ENCODE data around the gene APOBEC3A. TPM values are rescaled to one million over a fixed set of nuclear protein-coding genes. Genes with fewer than 3 reads are reported as not detected.
"Not testable (repeated sequence)": the region's sequence is repeated elsewhere in the genome, so short reads cannot be mapped to it uniquely, and the experiment has no call there.

The APOBEC3A gene
- polyA plus RNA-seq, 1 donor from 2014 or later = not detected

DNA sequence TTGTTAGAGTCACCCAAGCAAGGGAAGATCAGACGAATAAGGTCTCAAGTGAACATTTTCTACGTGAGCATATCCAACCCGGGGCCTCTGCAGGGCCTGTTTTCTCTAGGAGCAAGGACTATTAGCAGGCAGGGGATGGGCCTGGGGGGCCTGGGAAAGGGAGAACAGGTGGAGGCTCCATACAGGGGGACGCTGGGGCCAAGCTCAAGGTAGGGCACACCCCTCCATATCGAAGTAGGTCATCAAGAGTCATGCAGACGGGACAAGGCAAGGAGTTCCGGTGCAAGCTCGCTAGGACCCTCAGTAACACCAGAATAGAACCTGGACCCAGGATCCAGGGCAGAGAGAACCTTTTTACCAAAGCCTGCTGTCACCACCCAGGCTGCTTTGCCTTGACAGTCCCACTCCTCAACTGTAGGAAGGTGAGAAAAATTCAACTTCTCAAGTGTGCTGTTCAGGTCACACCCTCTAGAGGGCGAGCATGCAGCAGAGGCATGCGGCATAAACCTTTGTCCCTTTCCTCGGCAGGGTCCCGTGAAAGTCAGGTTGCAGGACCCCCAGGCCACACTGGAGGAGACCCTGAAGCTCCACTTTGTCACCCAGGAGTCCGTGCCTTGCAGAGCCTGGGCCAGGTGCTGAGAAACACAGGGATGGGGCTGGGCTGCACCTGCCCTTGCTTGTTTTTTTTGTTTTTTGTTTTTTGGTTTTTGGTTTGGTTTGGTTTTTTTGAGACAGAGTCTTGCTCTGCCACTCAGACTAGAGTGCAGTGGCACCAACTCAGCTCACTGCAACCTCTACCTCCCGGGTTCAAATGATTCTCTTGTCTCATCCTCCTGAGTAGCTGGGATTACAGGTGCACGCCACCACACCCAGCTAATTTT, 16.1 kb downstream of the APOBEC3A start:
- no peak overlapping the region for H3K27ac Mint-ChIP-seq
- peaks cover 15% of the 10 kb centered on the region for H3K27me3 Mint-ChIP-seq
- H3K4me1 Mint-ChIP-seq = peaks cover 3 to 11% (median 4%) of the 10 kb centered on the region in 3 donors
- H3K36me3 Mint-ChIP-seq = peaks cover 1% of the 10 kb centered on the region
- H3K4me3 Mint-ChIP-seq = peak overlapping the region in 1 of 4 donors; percentile 84
- no peaks in the 10 kb centered on the region for H3K9me3 Mint-ChIP-seq

DNA sequence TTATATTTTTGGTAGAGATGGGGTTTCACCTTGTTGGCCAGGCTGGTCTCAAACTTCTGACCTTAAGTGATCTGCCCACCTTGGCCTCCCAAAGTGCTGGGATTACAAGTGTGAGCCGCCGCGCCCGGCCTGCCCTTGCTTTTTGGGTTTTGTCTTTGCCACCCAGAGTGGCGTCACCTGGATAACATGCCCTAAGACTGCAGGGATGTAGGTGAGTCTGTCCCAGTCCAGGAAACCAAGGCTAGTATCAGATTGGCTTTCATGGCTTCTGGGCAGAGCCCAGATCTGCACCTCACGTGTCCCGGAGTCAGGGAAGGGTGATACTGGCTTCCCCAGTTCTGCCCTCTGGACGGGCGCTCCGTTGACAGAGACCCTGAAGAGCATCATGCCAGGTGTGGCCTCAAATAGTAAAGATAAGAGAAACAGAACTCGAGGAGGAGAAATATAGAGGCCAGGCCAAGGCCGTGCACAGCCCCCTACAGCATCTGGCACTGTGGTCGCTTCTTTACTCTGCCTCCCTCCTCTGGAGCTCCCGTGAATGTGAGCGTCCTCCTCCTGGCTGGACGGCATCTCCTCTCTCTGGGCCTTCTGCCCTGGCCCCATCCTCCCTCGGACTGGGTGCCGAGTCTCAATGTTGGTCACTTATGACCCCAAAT, 16.9 kb downstream of the APOBEC3A start:
- H3K4me3 Mint-ChIP-seq = peak overlapping the region in 1 of 4 donors; percentile 45
- no peak overlapping the region for H3K27ac Mint-ChIP-seq

DNA sequence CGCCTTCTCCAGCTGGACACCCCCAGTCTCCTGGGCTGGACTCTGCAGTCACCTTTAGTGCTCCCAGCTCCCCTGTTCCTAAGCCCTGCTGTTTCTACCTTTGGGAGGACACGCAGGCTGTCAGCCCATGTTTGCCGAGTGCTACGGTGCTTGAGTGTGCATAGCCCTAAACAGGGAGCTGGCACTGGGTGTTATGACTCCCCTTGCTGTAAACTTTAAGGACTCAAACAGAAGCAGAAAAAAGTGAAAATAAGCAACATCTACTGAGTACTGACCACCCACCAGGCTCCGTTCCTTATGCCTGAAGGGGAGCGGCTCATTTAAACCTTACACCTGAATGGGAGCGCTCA, 17.4 kb downstream of the APOBEC3A start:
- peaks cover 1% of the 10 kb centered on the region for H3K36me3 Mint-ChIP-seq
- peaks cover 13% of the 10 kb centered on the region for H3K27me3 Mint-ChIP-seq
- H3K27ac Mint-ChIP-seq = no peak overlapping the region
- peaks cover 3 to 6% (median 4%) of the 10 kb centered on the region in 3 donors for H3K4me1 Mint-ChIP-seq
- peak overlapping the region in 1 of 4 donors; percentile 32 for H3K4me3 Mint-ChIP-seq
- H3K9me3 Mint-ChIP-seq = no peaks in the 10 kb centered on the region

More for the DNA sequence above, 16.9 kb downstream of the APOBEC3A start:
- H3K9me3 Mint-ChIP-seq = no peaks in the 10 kb centered on the region
- peaks cover 3 to 6% (median 4%) of the 10 kb centered on the region in 3 donors for H3K4me1 Mint-ChIP-seq
- H3K36me3 Mint-ChIP-seq = peaks cover 1% of the 10 kb centered on the region
- H3K27me3 Mint-ChIP-seq = peaks cover 13% of the 10 kb centered on the region

DNA sequence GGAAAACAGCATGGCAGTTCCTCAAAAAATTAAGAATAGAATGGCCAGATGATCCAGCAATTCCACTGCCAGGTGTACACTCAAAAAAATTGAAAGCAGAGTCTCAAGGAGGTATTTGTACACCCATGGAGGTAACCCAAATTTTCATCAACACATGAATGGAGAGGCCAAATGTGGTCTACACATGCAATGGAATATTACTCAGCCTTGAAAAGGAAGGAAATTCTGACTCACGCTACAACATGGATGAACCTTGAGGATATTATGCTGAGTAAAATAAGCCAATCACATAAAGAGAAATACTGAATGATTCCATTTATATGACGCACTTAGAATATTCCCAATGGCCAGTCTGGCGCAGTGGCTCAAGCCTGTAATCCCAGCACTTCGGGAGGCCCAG, 19.9 kb downstream of the APOBEC3A start:
- not testable (repeated sequence) for H3K27ac Mint-ChIP-seq, H3K27me3 Mint-ChIP-seq, H3K36me3 Mint-ChIP-seq, H3K9me3 Mint-ChIP-seq
- H3K4me1 Mint-ChIP-seq = peaks cover 6 to 15% (median 14%) of the 10 kb centered on the region in 3 donors
- H3K4me3 Mint-ChIP-seq = peak overlapping the region in 2 of 4 donors; percentile 30 to 37

DNA sequence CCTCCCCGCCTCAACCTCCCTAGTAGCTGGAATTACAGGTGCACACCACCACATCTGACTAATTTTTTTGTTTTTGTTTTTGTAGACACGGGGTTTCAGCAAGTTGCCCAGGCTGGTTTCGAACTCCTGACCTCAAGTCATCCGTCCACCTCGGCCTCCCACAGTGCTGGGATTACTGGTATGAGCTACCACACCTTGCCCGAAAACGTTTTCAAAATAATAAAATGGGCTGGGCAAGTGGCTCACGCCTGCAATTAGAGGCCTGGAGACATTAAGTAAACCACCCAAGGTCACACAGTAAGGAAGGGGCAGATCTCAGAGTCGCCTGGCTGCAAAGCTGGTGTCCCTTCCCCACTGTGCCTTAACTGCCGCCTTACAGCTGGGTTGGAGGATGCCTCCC, 23.2 kb downstream of the APOBEC3A start:
- not testable (repeated sequence) for H3K9me3 Mint-ChIP-seq, H3K36me3 Mint-ChIP-seq, H3K27me3 Mint-ChIP-seq, H3K4me3 Mint-ChIP-seq
- peak overlapping the region in 1 of 3 donors; percentile 53 for H3K27ac Mint-ChIP-seq
- H3K4me1 Mint-ChIP-seq = peaks cover 10 to 31% (median 25%) of the 10 kb centered on the region in 3 donors

DNA sequence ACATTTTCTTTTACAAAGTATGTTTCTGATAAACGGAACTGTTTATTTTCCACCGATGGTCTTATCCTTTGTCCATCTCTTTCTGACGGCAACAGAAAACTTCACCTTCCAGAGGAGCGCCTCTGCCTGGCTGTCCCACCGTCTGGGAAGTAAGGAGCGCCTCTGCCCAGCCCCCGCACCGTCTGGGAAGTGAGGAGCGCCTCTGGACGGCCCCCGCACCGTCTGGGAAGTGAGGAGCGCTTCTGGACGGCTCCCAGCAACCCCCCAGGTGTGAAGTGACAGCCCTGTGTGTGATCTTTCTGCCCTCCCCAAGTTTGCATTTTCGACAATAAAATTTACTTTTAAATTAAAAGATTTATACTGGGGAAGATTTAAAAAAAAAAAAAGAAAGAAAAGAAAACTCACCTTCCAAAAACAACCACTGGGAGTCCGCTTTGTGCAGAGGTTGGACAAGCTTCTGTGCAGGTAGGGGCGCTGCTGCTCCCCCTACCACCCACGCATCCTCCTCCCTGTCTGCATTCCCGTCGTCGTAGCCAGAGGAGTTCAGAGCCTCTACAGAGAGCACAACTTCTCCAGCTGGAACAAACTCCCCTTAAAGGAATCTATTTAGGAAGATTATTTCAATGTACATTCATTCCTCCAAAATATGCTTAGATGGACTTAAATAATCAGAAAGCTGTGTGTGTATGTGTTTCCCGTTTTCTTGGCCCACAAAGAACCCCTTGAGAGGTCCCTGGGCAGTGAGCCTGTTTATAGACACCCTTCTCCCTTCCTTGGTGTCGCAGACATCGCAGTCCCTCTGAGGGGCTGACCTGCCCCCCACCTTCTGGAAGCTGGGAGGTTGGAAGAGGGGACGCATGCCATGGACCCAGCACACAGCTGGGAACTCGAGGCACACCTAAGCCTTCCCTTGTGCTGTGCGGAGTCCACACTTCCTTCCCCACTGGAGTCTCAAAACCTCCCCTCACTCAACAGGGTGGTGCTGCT, 23.9 kb downstream of the APOBEC3A start:
- Mint-ChIP-seq H3K27me3 (peaks cover 3% of the 10 kb centered on the region), H3K9me3 (peaks cover 0 to 1% (median 0%) of the 10 kb centered on the region in 3 donors), H3K4me3 (peak overlapping the region; percentile 83 to 97 (median 90)), H3K27ac (peak overlapping the region in 1 of 3 donors; percentile 92), H3K4me1 (peaks cover 10 to 31% (median 29%) of the 10 kb centered on the region in 3 donors), H3K36me3 (no peaks in the 10 kb centered on the region)

DNA sequence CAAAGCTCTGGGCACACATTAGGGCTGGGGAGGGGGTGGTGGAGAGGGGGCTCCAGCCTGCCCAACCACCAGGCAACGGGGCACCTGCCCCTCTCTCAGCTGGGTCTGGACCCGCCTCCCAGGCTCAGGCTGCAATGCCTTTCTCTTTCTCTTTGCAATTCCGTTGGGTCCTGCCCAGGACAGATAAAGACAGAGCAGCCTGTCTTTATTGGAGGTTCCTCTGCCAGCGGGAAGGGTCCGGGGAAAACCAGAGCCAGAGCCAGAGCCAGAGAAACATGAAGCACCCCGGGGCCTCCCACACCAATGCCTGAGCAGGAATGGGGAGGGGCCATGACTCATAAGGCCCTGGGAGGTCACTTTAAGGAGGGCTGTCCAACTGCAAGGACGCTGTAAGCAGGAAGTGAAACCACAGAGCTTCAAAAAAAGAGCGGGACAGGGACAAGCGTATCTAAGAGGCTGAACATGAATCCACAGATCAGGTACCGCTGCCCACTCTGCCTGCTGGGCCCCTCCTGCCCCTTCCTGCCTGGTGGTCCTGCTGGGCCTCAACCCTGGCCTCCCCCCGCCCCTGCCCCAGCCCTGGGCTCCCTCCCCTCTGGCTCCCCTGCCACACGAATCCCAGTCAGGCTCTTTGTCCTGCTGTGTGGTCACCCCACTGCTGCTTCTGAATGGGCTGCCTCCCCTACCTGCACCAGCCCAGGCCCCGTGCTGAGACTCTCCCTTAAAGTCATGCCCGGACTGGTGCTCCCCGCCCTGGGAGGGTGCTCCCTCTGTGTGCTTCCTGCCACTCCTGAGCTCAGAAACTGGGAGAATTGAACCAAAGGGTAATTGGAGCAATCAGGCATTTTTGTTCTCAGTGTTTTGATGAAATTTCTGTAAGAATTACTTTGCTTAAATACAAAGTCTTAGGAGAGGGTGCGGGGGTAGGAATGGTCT, 24.9 kb downstream of the APOBEC3A start, which contains the start of gene APOBEC3B:
Gene APOBEC3B (plus strand): TSS at position 356 of the 936 bp plus-strand sequence. CDS start 107 bp downstream, at position 463.
- H3K36me3 Mint-ChIP-seq = no peaks in the 10 kb centered on the region
- peaks cover 3% of the 10 kb centered on the region for H3K27me3 Mint-ChIP-seq
- peak within 1 kb of the TSS; percentile 31 to 95 (median 92) for H3K27ac Mint-ChIP-seq
- H3K4me1 Mint-ChIP-seq = peaks cover 10 to 29% (median 27%) of the 10 kb centered on the region in 3 donors
- peaks cover 0 to 1% (median 0%) of the 10 kb centered on the region in 3 donors for H3K9me3 Mint-ChIP-seq
- peak within 1 kb of the TSS; percentile 83 to 97 (median 90) for H3K4me3 Mint-ChIP-seq

DNA sequence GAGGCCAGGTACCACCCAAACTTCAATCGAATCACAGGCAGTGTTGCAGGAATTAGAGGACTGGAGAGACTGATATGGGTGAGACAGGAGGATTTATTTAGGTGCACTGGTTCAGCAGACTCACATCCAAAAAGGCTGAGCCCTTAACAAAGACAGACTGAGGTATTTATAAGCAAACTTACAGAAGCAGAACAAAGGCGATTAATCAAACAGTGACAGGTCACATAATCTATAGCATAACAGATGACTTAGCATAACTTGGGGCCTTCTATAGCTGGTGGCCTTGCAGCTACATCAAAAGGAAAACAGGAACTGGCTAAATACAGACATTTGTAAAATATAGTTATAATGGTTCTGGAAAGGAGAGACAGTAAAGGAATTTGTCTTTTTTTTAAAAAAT, 26.8 kb downstream of the APOBEC3A start:
- Mint-ChIP-seq H3K4me3 (peak overlapping the region in 3 of 4 donors; percentile 19 to 71 (median 33)), H3K27me3 (peaks cover 2% of the 10 kb centered on the region), H3K36me3 (peaks cover 4% of the 10 kb centered on the region), H3K4me1 (peaks cover 12 to 41% (median 34%) of the 10 kb centered on the region in 3 donors), H3K27ac (peak overlapping the region; percentile 76 to 97 (median 95)), H3K9me3 (peaks cover 0 to 1% (median 0%) of the 10 kb centered on the region in 3 donors)

DNA sequence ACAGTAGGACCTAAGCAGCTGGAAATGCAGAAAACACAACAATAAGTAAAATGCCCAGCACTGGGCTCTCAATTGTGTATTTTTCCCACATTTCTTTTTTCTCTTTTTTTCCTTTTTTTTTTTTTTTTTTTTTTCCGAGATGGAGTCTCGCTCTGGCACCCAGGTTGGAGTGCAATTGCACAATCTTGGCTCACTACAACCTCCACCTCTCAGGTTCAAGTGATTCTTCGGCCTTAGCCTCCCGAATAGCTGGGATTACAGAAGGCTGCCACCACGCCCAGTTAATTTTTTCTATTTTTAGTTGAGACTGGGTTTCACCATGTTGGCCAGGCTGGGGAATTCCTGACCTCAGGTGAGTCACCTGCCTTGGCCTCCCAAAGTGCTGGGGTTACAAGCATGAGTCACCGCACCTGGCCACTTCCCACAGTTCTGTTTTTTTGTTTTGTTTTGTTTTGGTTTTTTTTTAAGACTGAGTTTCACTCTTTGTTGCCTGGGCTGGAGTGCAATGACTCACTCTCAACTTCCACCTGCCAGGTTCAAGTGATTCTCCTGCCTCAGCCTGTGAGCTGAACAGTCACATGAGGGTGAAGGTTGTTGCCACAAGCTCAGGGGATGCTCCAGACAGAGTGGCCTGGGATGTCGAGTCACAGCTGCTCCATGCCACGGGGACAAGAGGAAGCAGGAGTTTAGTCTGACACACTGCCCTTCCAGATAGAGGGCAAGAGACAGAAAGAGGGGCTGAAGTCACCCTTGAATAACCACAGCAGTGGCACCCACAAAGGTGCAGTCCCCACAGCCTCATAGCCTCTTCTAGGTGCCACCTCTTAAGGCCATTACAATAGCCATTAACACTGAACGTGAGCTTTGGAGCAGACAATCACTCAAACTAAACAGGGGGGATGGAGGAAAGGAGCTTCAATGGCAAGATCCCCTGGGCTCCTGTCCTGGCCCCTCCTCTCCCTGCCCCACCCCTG, 27.7 kb downstream of the APOBEC3A start:
- Mint-ChIP-seq H3K4me1 (peaks cover 17 to 47% (median 38%) of the 10 kb centered on the region in 3 donors), H3K27ac (peak overlapping the region; percentile 95 to 97 (median 96)), H3K4me3 (peak overlapping the region; percentile 71 to 86 (median 72))
- H3K27me3 Mint-ChIP-seq, H3K36me3 Mint-ChIP-seq, H3K9me3 Mint-ChIP-seq: not testable (repeated sequence)

DNA sequence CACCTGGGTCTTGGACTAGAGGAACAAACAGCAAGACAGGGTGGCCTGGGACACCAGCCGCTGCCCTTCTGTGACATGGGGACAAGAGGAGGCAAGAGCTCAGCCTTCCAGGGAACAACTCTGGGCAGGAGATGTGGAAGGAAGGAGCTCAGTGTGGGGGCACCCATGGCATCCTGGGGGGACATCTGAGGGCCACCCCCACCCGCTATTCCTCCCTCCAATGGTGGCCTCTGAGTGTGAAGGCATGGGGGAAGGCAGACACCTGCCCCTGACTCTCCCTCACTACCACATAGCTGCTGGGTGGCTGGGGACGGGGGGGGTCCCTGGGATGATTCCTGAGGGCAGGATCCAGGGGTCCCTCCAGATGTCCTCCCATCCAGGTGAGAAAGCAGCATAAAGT, 29.2 kb downstream of the APOBEC3A start:
- peaks cover 14 to 43% (median 34%) of the 10 kb centered on the region in 3 donors for H3K4me1 Mint-ChIP-seq
- H3K27ac Mint-ChIP-seq = peak overlapping the region in 1 of 3 donors; percentile 97
- H3K9me3 Mint-ChIP-seq = peaks cover 0 to 1% (median 0%) of the 10 kb centered on the region in 3 donors
- H3K36me3 Mint-ChIP-seq = peaks cover 4% of the 10 kb centered on the region
- peaks cover 2% of the 10 kb centered on the region for H3K27me3 Mint-ChIP-seq
- H3K4me3 Mint-ChIP-seq = peak overlapping the region in 1 of 4 donors; percentile 85

DNA sequence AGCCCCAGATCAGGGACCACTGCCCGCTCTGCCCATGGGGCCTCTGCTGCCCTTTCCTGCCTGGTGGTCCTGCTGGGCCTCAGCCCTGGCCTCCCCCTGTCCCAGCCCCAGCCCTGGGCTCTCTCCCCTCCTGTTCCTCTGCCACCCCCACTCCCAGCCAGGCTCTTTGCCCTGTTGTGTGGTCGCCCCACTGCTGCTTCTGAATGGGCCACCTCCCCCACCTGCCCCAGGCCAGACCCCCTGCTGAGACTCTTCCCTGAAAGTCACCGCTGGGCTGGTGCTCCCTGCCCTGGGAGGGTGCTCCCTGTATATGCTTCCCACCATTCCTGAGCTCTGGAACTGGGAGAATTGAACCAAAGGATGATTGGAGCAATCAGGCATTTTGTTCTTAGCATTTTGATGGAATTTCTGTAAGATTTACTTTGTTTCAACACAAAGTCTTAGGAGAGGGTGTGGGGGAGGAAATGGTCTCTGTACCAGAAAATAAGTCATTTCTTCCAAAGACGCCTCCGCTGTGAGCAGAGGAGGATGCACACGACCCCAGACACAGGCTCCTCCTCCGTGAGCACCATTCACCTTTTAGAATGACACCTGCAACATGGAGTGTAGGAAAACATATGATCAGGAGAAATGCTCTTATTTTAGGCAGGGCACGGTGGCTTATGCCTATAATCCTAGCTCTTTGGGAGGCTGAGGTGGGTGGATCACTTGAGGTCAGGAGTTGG, 29.9 kb downstream of the APOBEC3A start:
- Mint-ChIP-seq H3K4me3 (peak overlapping the region in 2 of 4 donors; percentile 33 to 55), H3K27me3 (peaks cover 2% of the 10 kb centered on the region), H3K4me1 (peaks cover 14 to 37% (median 27%) of the 10 kb centered on the region in 3 donors), H3K36me3 (peaks cover 4% of the 10 kb centered on the region), H3K27ac (peak overlapping the region in 2 of 3 donors; percentile 71 to 88), H3K9me3 (peaks cover 0 to 1% (median 0%) of the 10 kb centered on the region in 3 donors)

DNA sequence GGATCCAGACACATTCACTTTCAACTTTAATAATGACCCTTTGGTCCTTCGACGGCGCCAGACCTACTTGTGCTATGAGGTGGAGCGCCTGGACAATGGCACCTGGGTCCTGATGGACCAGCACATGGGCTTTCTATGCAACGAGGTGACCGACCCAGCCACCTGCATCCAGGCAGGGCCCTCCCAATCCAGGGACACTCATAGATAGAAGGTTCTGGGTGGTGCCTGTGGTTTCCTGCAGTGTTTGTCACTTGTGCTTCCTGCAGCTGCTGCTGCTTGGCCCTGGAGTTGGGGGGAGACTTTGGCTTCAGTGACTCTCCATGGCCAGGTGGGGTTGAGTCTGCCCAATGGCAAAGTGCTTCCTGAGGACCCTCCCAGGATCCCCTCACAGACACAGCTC, 32.1 kb downstream of the APOBEC3A start:
- peaks cover 14 to 36% (median 20%) of the 10 kb centered on the region in 3 donors for H3K4me1 Mint-ChIP-seq
- peaks cover 5% of the 10 kb centered on the region for H3K27me3 Mint-ChIP-seq
- H3K9me3 Mint-ChIP-seq = no peaks in the 10 kb centered on the region
- peaks cover 4% of the 10 kb centered on the region for H3K36me3 Mint-ChIP-seq
- peak overlapping the region; percentile 52 to 80 (median 74) for H3K27ac Mint-ChIP-seq
- peak overlapping the region in 1 of 4 donors; percentile 76 for H3K4me3 Mint-ChIP-seq
